MCF 10A (cell line): Measurements from ENCODE around the gene CMTM8. TPM values are rescaled to one million over a fixed set of nuclear protein-coding genes. Genes with fewer than 3 reads are reported as not detected.

ENCODE experiments used
- BruUV-seq: library from RNA; stranded (reverse); fragments of 400-500 nt; replicated peaks from 2 replicates; lab custom pipeline; 2021; lab: Mats Ljungman, UMichigan
- CTCF ChIA-PET: fragments of 300-600 bp; sonication (Branson Sonifier 250); formaldehyde crosslinking; extraction: SDS; loops from one replicate; lab custom pipeline; 2021; ENCODE audit warnings: antibody characterized with exemption, inconsistent platforms; lab: Yijun Ruan, JAX
- POLR2A ChIA-PET: fragments of 300-600, 350-650 bp; sonication (Branson Sonifier 250); formaldehyde crosslinking; extraction: SDS; loops from one replicate; lab custom pipeline; 2020; ENCODE audit warnings: antibody characterized with exemption, inconsistent platforms; lab: Yijun Ruan, JAX
- DNase-seq: peaks from one replicate; pipeline ENCODE4 v3.0.0-alpha.2; 2018; ENCODE audit not compliant: unreplicated experiment
- H3K27ac Mint-ChIP-seq: one replicate; pipeline ENCODE4 v1.8.0; 2022; ENCODE audit warnings: mild to moderate bottlenecking, low read depth, mixed read lengths; ENCODE audit not compliant: unreplicated experiment
- H3K27me3 Mint-ChIP-seq: one replicate; pipeline ENCODE4 v1.8.0; 2022; ENCODE audit warnings: mixed read lengths; ENCODE audit not compliant: insufficient read depth, unreplicated experiment
- H3K36me3 Mint-ChIP-seq: one replicate; pipeline ENCODE4 v1.8.0; 2022; ENCODE audit warnings: mild to moderate bottlenecking, moderate library complexity, mixed read lengths; ENCODE audit not compliant: insufficient read depth, unreplicated experiment
- H3K4me1 Mint-ChIP-seq: one replicate; pipeline ENCODE4 v1.8.0; 2022; ENCODE audit warnings: mixed read lengths; ENCODE audit not compliant: insufficient read depth, unreplicated experiment
- H3K4me3 Mint-ChIP-seq: one replicate; pipeline ENCODE4 v1.8.0; 2022; ENCODE audit warnings: mild to moderate bottlenecking, moderate library complexity, mixed read lengths; ENCODE audit not compliant: unreplicated experiment
- H3K9me3 Mint-ChIP-seq: one replicate; pipeline ENCODE4 v1.8.0; 2022; ENCODE audit warnings: mixed read lengths; ENCODE audit not compliant: unreplicated experiment
- CTCF ChIP-seq: fragments of 200-600 bp; IDR thresholded peaks from one replicate; pipeline ENCODE4 v1.8.0; 2022; ENCODE audit warnings: antibody characterized with exemption, mild to moderate bottlenecking; ENCODE audit not compliant: unreplicated experiment
- intact Hi-C: fragments of 100-400 bp; cut with micrococcal nuclease; formaldehyde crosslinking; loops from 2 replicates; pipeline ENCODE4 v1.14.1; 2022
- total RNA-seq: library from RNA; stranded (reverse); gene quantifications from 2 replicates; pipeline ENCODE4 v1.2.3, GENCODE V29; 2022

Gene CMTM8
- total RNA-seq, 1 experiment from 2014 or later, result 3.8 TPM

GRCh38 chr3:32322311-32322710 lies 83.8 kb downstream of the CMTM8 start:
- no peak for TF ChIP-seq CTCF
- POLR2A ChIA-PET, result no interaction called here
- no peaks in the 10 kb centered on the region for H3K9me3 Mint-ChIP-seq
- intact Hi-C loops, result no loop called here
- no TSS peak for BruUV-seq
- H3K27me3 Mint-ChIP-seq, result no peaks in the 10 kb centered on the region
- DNase-seq, result no peak
- CTCF ChIA-PET, result interaction anchor here (0.6 to 0.7 kb wide), 2 partner anchors 76 to 208 kb away, joined by 3 to 7 read pairs; no protein-coding TSS in a partner anchor
- H3K4me3 Mint-ChIP-seq, result no peak overlapping the region
- H3K4me1 Mint-ChIP-seq, result peaks cover 13% of the 10 kb centered on the region
- peaks cover 4% of the 10 kb centered on the region for H3K36me3 Mint-ChIP-seq
- H3K27ac Mint-ChIP-seq, result no peak overlapping the region

GRCh38 chr3:32323604-32324003 lies 85.1 kb downstream of the CMTM8 start:
- H3K36me3 Mint-ChIP-seq, result peaks cover 4% of the 10 kb centered on the region
- no peak for DNase-seq
- H3K4me3 Mint-ChIP-seq, result no peak overlapping the region
- TF ChIP-seq CTCF, result no peak
- H3K27me3 Mint-ChIP-seq, result no peaks in the 10 kb centered on the region
- intact Hi-C loops, result no loop called here
- CTCF ChIA-PET, result interaction anchor here (0.8 to 1.5 kb wide), 3 partner anchors 9 to 27 kb away, joined by 3 to 6 read pairs (median 4); no protein-coding TSS in a partner anchor
- H3K4me1 Mint-ChIP-seq, result peaks cover 13% of the 10 kb centered on the region
- POLR2A ChIA-PET, result interaction anchor here (1.3 to 1.4 kb wide), 2 partner anchors 10 to 32 kb away, joined by 3 to 4 read pairs; no protein-coding TSS in a partner anchor
- no peaks in the 10 kb centered on the region for H3K9me3 Mint-ChIP-seq
- BruUV-seq, result no TSS peak
- H3K27ac Mint-ChIP-seq, result no peak overlapping the region

- peaks cover 4% of the 10 kb centered on the region for H3K36me3 Mint-ChIP-seq
- intact Hi-C loops, result no loop called here
- no TSS peak for BruUV-seq
- H3K27me3 Mint-ChIP-seq, result no peaks in the 10 kb centered on the region
- peaks cover 13% of the 10 kb centered on the region for H3K4me1 Mint-ChIP-seq
- TF ChIP-seq CTCF, result no peak
- no peaks in the 10 kb centered on the region for H3K9me3 Mint-ChIP-seq
- H3K27ac Mint-ChIP-seq, result no peak overlapping the region
- no peak overlapping the region for H3K4me3 Mint-ChIP-seq
- ChIA-PET CTCF (interaction anchor here (0.6 to 1.2 kb wide), 3 partner anchors 15 to 220 kb away, joined by 3 to 5 read pairs (median 4); no protein-coding TSS in a partner anchor), POLR2A (interaction anchor here (0.6 kb wide), 1 partner anchor 49 kb away, joined by 4 read pairs; no protein-coding TSS in a partner anchor)
- no peak for DNase-seq
Observed at GRCh38 chr3:32325201-32325600, 86.7 kb downstream of the CMTM8 start.

DNA sequence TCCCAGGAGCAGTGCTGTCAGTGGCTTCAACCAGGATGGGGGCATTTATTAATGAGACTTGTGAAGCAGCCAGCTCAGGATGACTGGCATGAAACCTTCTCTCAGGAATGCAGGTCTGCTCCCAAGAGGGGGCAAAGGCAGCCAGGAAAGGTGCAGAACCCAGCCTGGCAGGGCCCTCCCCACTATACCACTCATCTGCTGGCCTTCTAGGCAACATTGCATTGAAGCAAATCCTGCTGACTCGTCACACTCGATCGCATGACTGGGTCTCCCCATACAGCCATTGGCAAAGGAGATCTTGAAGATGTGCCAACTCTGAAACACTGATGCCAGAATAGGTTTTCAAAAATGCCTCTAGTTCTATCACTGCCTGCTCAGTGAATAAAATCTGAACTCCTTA lies 87.4 kb downstream of the CMTM8 start:
- ChIA-PET CTCF (interaction anchor here (1.2 kb wide), 1 partner anchor 49 kb away, joined by 5 read pairs; no protein-coding TSS in a partner anchor), POLR2A (interaction anchor here (0.7 kb wide), 2 partner anchors 11 to 63 kb away, joined by 3 read pairs; no protein-coding TSS in a partner anchor)
- intact Hi-C loops, result no loop called here
- Mint-ChIP-seq H3K4me3 (no peak overlapping the region), H3K27ac (no peak overlapping the region), H3K36me3 (peaks cover 2% of the 10 kb centered on the region), H3K9me3 (no peaks in the 10 kb centered on the region), H3K4me1 (peaks cover 13% of the 10 kb centered on the region), H3K27me3 (no peaks in the 10 kb centered on the region)
- no TSS peak for BruUV-seq
- DNase-seq, result peak; percentile 41
- no peak for TF ChIP-seq CTCF
